NCI-H82 (cell line): ENCODE results near the gene TEDC1.

Experiments
- DNase-seq: peaks from one replicate; lab custom pipeline; 2025; lab: John Stamatoyannopoulos, UW

The TEDC1 gene

GRCh38 chr14:105525326-105525725 lies 34.3 kb downstream of the TEDC1 start:
- no peak for DNase-seq

DNA sequence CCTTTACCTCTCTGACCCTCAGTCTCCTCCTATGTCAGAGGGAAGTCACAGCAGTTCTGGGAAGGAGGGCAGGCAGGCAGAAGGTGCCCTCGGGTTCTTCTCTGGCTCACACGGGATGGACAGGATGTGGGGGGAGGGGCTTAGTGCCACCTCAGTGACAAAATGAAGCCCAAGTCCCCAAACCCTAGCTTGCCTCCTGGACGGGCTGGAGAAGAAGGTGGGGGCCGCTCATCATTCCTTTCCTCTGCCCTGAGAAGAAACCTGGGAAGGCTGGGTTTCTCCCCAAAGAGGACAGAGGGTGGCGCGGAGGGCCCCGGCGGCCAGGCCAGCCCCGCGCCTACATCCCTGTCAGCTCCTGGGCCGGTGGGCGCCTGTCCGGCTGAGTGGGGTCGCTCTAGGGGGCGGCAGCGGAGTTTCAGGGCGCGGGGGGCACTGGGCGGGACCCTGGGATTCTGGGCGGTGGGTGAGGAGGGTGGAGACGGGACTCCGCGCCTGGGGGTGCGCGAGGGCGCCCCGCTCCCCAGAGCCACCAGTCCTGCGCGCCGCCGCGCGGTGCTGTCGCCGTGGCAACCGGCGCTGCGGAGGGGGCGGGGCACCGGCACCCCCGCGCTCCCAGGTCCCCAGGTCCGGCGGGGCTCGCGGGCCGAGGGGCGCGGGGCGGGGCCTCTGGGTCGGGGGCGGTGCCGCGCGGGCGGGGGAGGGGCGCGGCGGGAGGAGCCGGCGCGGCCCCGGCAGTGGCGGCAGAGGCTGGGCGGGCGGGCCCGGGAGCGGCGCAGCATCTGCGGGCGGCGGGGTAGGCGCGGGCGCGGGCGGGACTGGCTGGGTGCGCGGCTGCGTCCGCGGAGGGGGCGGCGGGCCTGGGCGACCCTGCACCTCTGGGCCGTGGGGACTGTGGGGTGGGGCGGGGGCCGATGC lies 35.1 kb downstream of the TEDC1 start, which contains the start of gene TMEM121:
Gene TMEM121 (plus strand): TSS at position 723 of the 915 bp plus-strand sequence. CDS start 2,252 bp downstream, outside the sequence.
- DNase-seq: no peak

DNA sequence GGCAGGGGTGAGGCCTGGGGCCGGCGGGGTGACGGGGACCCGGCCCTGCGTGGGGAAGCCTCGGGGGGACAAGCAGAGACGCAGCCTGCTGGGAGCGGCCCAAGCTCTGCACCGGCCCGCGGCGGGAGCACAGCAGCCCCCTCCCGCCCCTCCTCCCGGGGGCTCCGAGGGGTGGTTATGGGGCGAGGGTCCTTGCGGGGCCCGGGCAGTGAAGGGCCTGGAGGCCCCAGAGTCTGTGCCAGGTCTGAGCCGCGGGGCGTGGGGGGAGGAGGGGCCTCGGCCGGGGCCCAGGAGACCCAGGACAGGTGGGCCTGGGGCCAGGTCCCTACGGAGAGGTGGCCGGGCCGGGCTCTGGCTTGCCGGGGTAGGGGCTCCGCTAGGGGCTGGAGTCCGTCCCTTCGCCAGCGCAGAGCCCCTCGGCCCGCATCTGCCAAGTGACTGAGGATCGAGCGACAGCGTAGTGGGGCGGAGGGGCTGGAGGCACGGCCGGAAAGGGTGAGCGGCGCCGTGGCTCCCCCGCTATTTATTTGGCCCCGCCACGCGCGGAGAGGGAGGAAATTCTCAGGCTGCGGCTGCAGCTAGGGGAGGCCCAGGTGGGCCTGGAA lies 35.8 kb downstream of the TEDC1 start:
- DNase-seq: no peak

GRCh38 chr14:105527381-105527825 lies 36.4 kb downstream of the TEDC1 start:
- no peak for DNase-seq

GRCh38 chr14:105527826-105528585 lies 37.0 kb downstream of the TEDC1 start:
- DNase-seq: peak; percentile 69

DNA sequence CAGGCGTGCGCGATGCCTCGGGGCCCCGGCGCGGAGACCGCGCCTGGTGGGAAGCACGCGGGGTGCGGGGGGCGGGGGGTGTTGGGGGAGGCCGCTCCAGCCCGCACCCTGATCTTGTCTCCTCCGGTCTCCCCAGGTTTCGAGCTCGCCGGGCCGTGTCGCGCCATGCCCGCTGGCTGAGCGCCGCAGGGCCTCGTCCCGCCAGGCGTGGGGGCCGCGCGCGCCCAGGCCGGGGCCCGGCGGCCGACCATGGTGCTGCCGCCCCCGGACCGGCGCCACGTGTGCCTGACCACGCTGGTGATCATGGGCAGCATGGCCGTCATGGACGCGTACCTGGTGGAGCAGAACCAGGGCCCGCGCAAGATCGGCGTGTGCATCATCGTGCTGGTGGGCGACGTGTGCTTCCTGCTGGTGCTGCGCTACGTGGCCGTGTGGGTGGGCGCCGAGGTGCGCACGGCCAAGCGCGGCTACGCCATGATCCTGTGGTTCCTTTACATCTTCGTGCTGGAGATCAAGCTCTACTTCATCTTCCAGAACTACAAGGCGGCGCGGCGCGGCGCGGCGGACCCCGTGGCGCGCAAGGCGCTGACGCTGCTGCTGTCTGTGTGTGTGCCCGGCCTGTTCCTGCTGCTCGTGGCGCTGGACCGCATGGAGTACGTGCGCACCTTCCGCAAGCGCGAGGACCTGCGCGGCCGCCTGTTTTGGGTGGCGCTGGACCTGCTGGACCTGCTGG lies 37.7 kb downstream of the TEDC1 start:
- DNase-seq: no peak

DNA sequence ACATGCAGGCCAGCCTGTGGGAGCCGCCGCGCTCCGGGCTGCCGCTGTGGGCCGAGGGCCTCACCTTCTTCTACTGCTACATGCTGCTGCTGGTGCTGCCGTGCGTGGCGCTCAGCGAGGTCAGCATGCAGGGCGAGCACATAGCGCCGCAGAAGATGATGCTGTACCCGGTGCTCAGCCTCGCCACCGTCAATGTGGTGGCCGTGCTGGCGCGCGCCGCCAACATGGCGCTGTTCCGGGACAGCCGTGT lies 38.2 kb downstream of the TEDC1 start:
- no peak for DNase-seq

DNA sequence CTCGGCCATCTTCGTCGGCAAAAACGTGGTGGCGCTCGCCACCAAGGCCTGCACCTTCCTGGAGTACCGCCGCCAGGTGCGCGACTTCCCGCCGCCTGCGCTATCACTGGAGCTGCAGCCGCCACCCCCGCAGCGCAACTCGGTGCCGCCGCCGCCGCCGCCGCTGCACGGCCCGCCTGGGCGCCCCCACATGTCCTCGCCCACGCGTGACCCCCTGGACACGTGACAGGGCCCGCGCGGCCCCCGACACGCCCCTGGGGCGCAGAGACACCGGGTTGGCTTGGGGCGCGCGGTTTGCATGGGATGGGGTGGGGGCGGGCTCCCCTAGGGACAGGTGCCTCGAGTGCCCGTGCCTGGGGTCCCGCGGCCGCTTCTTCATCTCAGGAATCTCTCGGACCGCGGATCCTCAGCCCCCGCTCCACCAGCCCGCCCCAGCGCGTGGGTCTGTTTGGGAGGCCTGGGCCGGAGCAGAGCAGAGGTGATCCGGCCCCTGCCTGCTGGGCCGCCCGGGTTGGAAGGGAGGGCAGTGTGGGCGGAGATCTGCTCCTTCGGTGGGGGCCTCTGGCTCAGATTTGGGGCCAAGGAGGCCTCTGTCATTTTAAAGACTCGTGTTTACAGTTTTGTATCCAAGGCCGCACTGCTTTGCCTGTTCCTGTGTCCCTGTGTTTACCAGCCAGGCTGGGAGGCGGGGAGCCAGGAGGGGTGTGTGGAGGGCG lies 38.7 kb downstream of the TEDC1 start:
- no peak for DNase-seq

- no peak for DNase-seq
These were observed 39.4 kb downstream of the TEDC1 start for GRCh38 chr14:105530285-105531087.

GRCh38 chr14:105531088-105531893 lies 40.2 kb downstream of the TEDC1 start:
- no peak for DNase-seq

DNA sequence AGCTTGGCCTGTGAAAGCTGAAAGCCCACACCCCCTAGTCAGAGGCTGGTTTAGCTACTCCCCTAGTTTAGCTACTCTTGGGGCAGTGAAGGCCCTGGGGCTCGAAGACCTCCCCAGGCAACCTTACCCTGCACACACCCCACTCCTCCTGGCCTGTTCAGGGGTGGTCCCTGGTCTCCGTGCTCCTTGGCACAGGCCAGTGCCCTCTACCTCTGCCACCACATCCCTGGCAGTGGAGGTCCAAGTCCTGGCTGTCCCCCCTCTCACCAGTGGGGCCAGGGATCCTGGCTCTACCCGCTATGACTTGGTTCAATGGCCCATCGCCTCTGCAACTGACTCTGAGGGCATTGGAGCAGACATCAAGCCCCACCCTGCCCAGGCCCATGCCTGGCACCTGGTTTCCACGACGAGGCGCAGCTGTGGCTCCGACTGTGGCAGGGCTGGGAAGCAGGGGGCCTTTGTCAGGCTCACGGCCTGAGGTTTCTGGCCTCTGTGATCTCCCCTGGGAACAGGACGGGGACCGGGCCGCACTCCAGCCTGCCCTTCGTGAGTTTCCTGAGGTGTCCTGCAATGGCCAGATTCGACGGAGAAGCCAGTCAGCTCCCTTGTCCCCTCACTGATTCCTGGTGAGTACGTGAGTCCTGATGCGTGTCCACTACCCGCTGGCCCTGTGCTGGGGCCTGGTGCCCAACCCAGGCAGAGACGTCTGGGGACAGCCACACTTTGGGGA lies 41.0 kb downstream of the TEDC1 start:
- DNase-seq: no peak

DNA sequence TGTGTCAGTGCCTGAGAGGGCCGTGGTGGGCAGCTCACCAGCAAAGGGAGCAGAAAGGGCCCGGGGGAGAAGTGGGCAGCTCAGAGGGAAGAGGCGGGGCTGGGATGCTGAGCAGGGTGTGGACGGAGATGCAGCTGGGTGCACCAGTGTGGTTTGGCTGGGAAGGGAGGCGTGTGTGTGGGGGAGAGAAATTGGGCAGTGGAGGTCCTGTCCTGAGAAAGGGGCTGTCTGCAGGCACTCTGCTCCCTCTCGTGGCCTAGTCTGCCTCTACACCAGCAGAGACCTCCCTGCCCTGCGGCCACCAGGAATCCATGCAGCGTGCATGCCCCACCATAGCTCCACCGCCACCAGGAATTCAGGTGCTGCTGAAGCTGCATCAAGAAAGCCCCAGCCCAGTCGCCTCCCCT lies 41.7 kb downstream of the TEDC1 start:
- DNase-seq: peak; percentile 39

DNA sequence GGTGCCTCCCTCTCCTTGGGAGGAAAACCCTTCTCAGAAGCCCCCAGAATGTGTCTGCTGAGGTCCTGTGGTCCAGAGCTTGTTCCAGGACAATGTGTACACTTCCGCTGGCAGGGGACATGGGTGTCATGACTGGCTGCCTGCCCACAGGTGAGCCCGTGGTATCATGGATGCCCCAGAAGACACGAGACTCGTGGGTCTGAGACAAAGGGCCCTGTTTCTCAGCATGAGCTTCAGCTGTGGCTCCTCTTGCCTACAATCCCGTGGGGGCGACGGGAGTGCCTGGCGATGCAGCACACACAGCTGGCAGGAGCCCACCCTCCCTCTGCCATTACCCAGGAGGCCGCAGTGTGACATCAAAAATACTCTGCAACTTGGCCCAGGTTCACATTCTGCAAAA lies 42.3 kb downstream of the TEDC1 start:
- DNase-seq: no peak

- DNase-seq: no peak
These were observed 42.9 kb downstream of the TEDC1 start for GRCh38 chr14:105533811-105534498.

DNA sequence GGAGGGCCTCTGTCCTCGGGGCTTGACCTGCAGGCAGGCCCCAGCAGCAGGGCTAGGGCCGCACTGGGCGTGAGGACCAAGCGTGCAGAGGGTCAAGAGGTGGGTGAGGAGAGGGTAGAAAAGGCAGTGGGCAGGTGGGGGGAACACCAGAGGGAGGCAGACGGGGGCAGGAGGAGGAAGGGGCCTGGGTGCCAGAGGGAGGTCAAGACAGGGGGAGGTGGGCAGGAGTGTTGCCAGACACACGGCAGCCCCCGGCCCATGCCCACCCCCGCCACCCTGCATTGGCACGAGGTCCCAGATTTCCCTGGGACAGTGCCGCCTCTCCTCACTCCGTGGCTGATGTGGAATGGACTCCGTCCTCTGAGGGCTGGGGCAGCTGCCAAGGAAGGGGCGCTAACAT lies 43.5 kb downstream of the TEDC1 start:
- no peak for DNase-seq

GRCh38 chr14:105536051-105536450 lies 45.0 kb downstream of the TEDC1 start:
- no peak for DNase-seq

GRCh38 chr14:105536691-105537579 lies 45.9 kb downstream of the TEDC1 start:
- DNase-seq: no peak
